Measurements from ENCODE around the gene TNFAIP8L3.

GRCh38 chr15:51111061-51111460 is 16.4 kb upstream of the TNFAIP8L3 start:
- TF ChIP-seq CTCF (IDR thresholded peaks at IDR 0.05) (no peak), POLR2A (IDR thresholded peaks at IDR 0.05) (no peak)
